ENCODE results near the gene PI16. TPM values are rescaled to one million over a fixed set of nuclear protein-coding genes. Genes with fewer than 3 reads are reported as not detected.
"Not testable (repeated sequence)": the region's sequence is repeated elsewhere in the genome, so short reads cannot be mapped to it uniquely, and the experiment has no call there.

The PI16 gene
- total and polyA plus RNA-seq, 8 donors, result 0.23 to 7.3 (median 1.7) TPM

DNA sequence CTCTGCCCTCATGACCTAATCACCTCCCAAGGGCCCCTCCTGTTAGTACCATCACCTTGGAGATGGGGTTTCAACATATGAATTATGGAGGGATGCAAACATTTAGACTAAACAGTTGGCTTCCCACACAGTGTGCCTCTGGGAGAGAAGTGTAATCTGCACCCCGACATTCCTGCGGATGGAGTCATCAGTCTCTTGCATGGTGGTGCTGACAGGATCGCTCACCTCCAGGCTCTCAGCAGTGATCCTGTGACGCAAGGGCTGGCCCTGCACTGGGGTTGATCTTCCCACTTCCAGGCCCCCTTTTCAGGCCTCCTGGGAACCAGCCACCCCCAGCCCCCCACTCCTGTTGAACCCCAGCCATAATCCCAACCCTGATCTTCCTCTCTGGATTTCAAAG is 16.0 kb upstream of the PI16 start:
- WGBS, 2 donors, result 93 to 98% methylated on average over 4 of the region's 4 CpGs
- Histone ChIP-seq H3K27ac (no peak overlapping the region), H3K4me1 (no peaks in the 10 kb centered on the region), H3K9me3 (no peaks in the 10 kb centered on the region), H3K36me3 (no peaks in the 10 kb centered on the region), H3K4me3 (no peak overlapping the region), H3K27me3 (no peaks in the 10 kb centered on the region)
- DNase-seq, result no peak
- ATAC-seq, result no peak
- FAIRE-seq, result no peak
- intact Hi-C loops (cut with DNase I), result no loop called here
- TF ChIP-seq, protein P1, sequence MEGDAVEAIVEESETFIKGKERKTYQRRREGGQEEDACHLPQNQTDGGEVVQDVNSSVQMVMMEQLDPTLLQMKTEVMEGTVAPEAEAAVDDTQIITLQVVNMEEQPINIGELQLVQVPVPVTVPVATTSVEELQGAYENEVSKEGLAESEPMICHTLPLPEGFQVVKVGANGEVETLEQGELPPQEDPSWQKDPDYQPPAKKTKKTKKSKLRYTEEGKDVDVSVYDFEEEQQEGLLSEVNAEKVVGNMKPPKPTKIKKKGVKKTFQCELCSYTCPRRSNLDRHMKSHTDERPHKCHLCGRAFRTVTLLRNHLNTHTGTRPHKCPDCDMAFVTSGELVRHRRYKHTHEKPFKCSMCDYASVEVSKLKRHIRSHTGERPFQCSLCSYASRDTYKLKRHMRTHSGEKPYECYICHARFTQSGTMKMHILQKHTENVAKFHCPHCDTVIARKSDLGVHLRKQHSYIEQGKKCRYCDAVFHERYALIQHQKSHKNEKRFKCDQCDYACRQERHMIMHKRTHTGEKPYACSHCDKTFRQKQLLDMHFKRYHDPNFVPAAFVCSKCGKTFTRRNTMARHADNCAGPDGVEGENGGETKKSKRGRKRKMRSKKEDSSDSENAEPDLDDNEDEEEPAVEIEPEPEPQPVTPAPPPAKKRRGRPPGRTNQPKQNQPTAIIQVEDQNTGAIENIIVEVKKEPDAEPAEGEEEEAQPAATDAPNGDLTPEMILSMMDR (IDR thresholded peaks at IDR 0.05), result no peak

DNA sequence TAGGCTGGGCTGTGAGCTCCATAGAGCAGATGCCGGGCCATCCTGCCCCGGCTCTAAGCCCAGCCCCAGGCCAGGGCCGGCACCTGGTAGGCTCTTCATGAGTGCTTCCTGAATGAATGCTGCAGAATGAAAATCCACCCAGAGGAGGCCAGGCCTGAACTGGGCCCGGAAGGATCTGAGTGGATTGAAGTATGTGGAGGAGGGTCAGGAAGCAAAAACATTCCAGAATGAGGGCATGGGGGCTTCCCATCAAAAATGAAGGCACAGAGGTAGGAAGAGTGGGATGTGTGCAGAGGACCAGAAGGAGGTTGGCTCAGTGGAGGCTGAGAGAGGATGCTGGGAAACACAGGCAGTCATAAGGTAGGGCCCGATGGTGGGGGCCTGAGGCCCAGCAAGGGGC is 15.5 kb upstream of the PI16 start:
- DNase-seq; H3K27me3 ChIP-seq; H3K9me3 ChIP-seq; H3K36me3 ChIP-seq; H3K27ac ChIP-seq; H3K4me3 ChIP-seq; FAIRE-seq; H3K4me1 ChIP-seq; intact Hi-C loops (cut with DNase I); ATAC-seq: not testable (repeated sequence)
- 91 to 93% methylated on average over 4 to 5 of the region's 5 CpGs for WGBS, 2 donors

DNA sequence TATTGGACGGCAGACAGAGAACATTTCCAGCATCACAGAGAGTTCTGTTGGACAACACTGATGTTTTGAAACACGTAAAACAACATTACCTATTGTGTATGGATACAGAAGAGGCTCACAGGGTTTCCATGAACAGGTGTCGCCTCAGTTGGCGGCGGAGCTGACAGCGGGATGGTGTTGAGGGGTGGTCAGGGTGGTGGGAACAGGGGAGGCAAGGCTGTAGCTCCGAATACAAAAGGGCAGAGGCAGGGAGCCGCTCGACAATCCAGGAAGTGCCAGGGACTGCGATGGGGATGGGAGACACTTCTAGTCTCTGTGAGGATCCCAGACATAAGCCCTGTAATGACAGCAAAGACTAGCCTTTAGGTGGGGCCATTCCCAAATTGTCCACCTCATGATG is 14.5 kb upstream of the PI16 start:
- TF ChIP-seq, protein P1 (IDR thresholded peaks at IDR 0.05), result no peak
- Histone ChIP-seq H3K4me3 (no peak overlapping the region), H3K36me3 (no peaks in the 10 kb centered on the region), H3K9me3 (no peaks in the 10 kb centered on the region), H3K4me1 (peaks cover 0 to 2% (median 0%) of the 10 kb centered on the region in 3 donors), H3K27me3 (no peaks in the 10 kb centered on the region), H3K27ac (no peak overlapping the region)
- 84 to 89% methylated on average over 10 of the region's 10 CpGs for WGBS, 2 donors
- DNase-seq (no peak), ATAC-seq (no peak), FAIRE-seq (no peak)
- intact Hi-C loops (cut with DNase I), result no loop called here

DNA sequence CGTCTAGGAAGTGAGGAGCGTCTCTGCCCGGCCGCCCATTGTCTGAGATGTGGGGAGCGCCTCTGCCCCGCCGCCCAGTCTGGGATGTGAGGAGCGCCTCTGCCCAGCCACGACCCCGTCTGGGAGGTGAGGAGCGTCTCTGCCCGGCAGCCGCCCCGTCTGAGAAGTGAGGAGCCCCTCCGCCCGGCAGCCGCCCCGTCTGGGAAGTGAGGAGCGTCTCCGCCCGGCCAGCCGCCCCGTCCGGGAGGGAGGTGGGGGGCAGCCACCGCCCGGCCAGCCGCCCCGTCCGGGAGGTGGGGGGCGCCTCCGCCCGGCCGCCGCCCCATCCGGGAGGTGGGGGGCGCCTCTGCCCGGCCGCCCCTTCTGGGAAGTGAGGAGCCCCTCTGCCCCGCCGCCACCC is 13.0 kb upstream of the PI16 start:
- FAIRE-seq, result not testable (repeated sequence)

DNA sequence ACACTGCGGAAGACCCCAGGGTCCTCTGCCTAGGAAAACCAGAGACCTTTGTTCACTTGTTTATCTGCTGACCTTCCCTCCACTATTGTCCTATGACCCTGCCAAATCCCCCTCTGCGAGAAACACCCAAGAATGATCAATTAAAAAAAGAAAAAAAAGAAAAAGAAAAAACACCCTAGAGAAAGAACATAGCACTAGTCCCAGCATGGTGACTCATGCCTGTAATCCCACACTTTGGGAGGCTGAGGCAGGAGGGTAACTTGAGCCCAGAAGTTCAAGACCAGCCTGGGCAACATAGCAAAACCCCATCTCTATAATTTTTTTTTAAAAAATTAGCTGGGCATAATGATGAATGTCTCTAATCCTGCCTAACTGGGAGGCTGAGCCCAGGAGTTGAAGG is 12.2 kb upstream of the PI16 start:
- DNase-seq; H3K36me3 ChIP-seq; H3K27ac ChIP-seq; H3K4me1 ChIP-seq; FAIRE-seq; ATAC-seq; H3K4me3 ChIP-seq; intact Hi-C loops (cut with DNase I); H3K9me3 ChIP-seq; H3K27me3 ChIP-seq: not testable (repeated sequence)
- WGBS, 2 donors, result 75 to 86% methylated on average over 1 of the region's 2 CpGs

More for the DNA sequence above, 13.0 kb upstream of the PI16 start:
- intact Hi-C loops (cut with DNase I); H3K27me3 ChIP-seq; ATAC-seq; DNase-seq; H3K36me3 ChIP-seq; H3K27ac ChIP-seq; H3K9me3 ChIP-seq; H3K4me1 ChIP-seq; H3K4me3 ChIP-seq: not testable (repeated sequence)
- 91 to 96% methylated on average over 11 to 40 of the region's 40 CpGs for WGBS, 2 donors

DNA sequence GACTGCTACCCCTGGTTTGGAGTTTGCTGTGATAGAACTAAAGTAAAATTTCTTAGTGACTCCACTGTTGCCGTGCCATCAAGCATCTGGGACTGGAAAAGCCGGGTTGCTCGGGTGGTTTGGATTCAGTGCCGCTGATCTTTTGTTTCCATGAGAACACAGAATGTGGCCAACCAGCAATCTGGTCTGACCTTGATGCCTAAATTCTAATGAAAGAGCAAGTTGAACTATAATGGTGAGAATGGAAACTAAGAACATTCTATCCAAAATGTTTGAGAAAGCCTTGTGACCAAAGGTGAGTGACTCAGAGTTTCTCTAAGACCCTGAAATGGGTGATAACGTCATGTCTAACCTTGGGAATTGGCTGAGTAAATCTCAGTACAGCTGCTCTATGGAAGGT is 9.9 kb upstream of the PI16 start:
- Histone ChIP-seq H3K36me3 (no peaks in the 10 kb centered on the region), H3K9me3 (no peaks in the 10 kb centered on the region), H3K4me1 (peaks cover 0 to 4% (median 0%) of the 10 kb centered on the region in 3 donors), H3K4me3 (no peak overlapping the region), H3K27me3 (no peaks in the 10 kb centered on the region), H3K27ac (peak overlapping the region in 3 of 4 donors; percentile 34 to 73 (median 39))
- FAIRE-seq, result no peak
- intact Hi-C loops (cut with DNase I), result no loop called here
- peak; percentile 87 to 92 (median 90) for ATAC-seq
- 17 to 18% methylated on average over 5 of the region's 5 CpGs for WGBS, 2 donors
- peak in 1 of 6 donors; percentile 65 for DNase-seq
- TF ChIP-seq, protein P1 (IDR thresholded peaks at IDR 0.05), result no peak
